ENCODE measurements around the gene KLC1.
"Not testable (repeated sequence)": the region's sequence is repeated elsewhere in the genome, so short reads cannot be mapped to it uniquely, and the experiment has no call there.

KLC1 gene

GRCh38 chr14:103688906-103689902 lies 60.2 kb downstream of the KLC1 start:
- Histone ChIP-seq H3K27me3 (ENCODE audit: low read length) (no peaks in the 10 kb centered on the region), H4K20me1 (ENCODE audit: low read depth, low read length) (no peaks in the 10 kb centered on the region), H3K9me2 (replicated peaks; ENCODE audit: insufficient read depth, low read length) (no peaks in the 10 kb centered on the region), H3K9me3 (ENCODE audit: insufficient read depth, low read length) (no peaks in the 10 kb centered on the region), H3F3A (ENCODE audit: insufficient read depth) (peaks cover 42% of the 10 kb centered on the region), H2AFZ (ENCODE audit: low read depth, low read length, severe bottlenecking) (no peak overlapping the region), H3K4me3 (ENCODE audit: insufficient read depth, low read length, poor library complexity, severe bottlenecking) (peak overlapping the region; percentile 22), H3K79me2 (ENCODE audit: insufficient read depth, low read length) (no peaks in the 10 kb centered on the region), H3K4me2 (ENCODE audit: low read depth, low read length, poor library complexity, severe bottlenecking) (peak overlapping the region; percentile 58), H3K9ac (ENCODE audit: low read length) (peak overlapping the region; percentile 51), H3K27ac (ENCODE audit: low read depth, low read length) (peak overlapping the region; percentile 89), H3K36me3 (ENCODE audit: low read length) (peaks cover 5% of the 10 kb centered on the region; the same call in 1 of the 2 replicates)
- TF ChIP-seq CTCF (IDR thresholded peaks at IDR 0.05; ENCODE audit: insufficient read depth, low read length, poor library complexity, severe bottlenecking) (no peak), EZH2phosphoT487 (conservative IDR thresholded peaks at IDR 0.05; ENCODE audit: low read length) (no peak)

- Histone ChIP-seq H3K4me3 (ENCODE audit: insufficient read depth, low read length, poor library complexity, severe bottlenecking) (peak overlapping the region; percentile 22), H2AFZ (ENCODE audit: low read depth, low read length, severe bottlenecking) (no peak overlapping the region), H4K20me1 (ENCODE audit: low read depth, low read length) (no peaks in the 10 kb centered on the region), H3K27me3 (ENCODE audit: low read length) (no peaks in the 10 kb centered on the region), H3K9me2 (replicated peaks; ENCODE audit: insufficient read depth, low read length) (no peaks in the 10 kb centered on the region), H3K4me2 (ENCODE audit: low read depth, low read length, poor library complexity, severe bottlenecking) (peak overlapping the region; percentile 58), H3K36me3 (ENCODE audit: low read length) (peaks cover 5% of the 10 kb centered on the region; the same call in 1 of the 2 replicates), H3K9me3 (ENCODE audit: insufficient read depth, low read length) (no peaks in the 10 kb centered on the region), H3K79me2 (ENCODE audit: insufficient read depth, low read length) (no peaks in the 10 kb centered on the region), H3K9ac (ENCODE audit: low read length) (peak overlapping the region; percentile 51), H3F3A (ENCODE audit: insufficient read depth) (peaks cover 43% of the 10 kb centered on the region), H3K27ac (ENCODE audit: low read depth, low read length) (peak overlapping the region; percentile 89)
- no peak for TF ChIP-seq CTCF (IDR thresholded peaks at IDR 0.05; ENCODE audit: insufficient read depth, low read length, poor library complexity, severe bottlenecking)
- no peak for TF ChIP-seq EZH2phosphoT487 (conservative IDR thresholded peaks at IDR 0.05; ENCODE audit: low read length)
Measured at GRCh38 chr14:103690332-103690731, 61.3 kb downstream of the KLC1 start.

- H4K20me1 ChIP-seq (ENCODE audit: low read depth, low read length); H3K9me2 ChIP-seq (replicated peaks; ENCODE audit: insufficient read depth, low read length); H3K36me3 ChIP-seq (ENCODE audit: low read length); H3K79me2 ChIP-seq (ENCODE audit: insufficient read depth, low read length); H3K27me3 ChIP-seq (ENCODE audit: low read length); H3K9me3 ChIP-seq (ENCODE audit: insufficient read depth, low read length); H2AFZ ChIP-seq (ENCODE audit: low read depth, low read length, severe bottlenecking): not testable (repeated sequence)
- peak overlapping the region; percentile 52; the same call in 1 of the 2 replicates for H3K9ac ChIP-seq (ENCODE audit: low read length)
- H3K4me3 ChIP-seq (ENCODE audit: insufficient read depth, low read length, poor library complexity, severe bottlenecking) = peak overlapping the region; percentile 25
- H3F3A ChIP-seq (ENCODE audit: insufficient read depth) = peaks cover 56% of the 10 kb centered on the region
- H3K4me2 ChIP-seq (ENCODE audit: low read depth, low read length, poor library complexity, severe bottlenecking) = peak overlapping the region; percentile 71
- H3K27ac ChIP-seq (ENCODE audit: low read depth, low read length) = peak overlapping the region; percentile 93
Measured at GRCh38 chr14:103691655-103692054, 62.6 kb downstream of the KLC1 start.

GRCh38 chr14:103692159-103692558 lies 63.1 kb downstream of the KLC1 start:
- Histone ChIP-seq H3K27ac (ENCODE audit: low read depth, low read length) (peak overlapping the region; percentile 93), H3K79me2 (ENCODE audit: insufficient read depth, low read length) (no peaks in the 10 kb centered on the region), H4K20me1 (ENCODE audit: low read depth, low read length) (no peaks in the 10 kb centered on the region), H2AFZ (ENCODE audit: low read depth, low read length, severe bottlenecking) (no peak overlapping the region), H3K9me3 (ENCODE audit: insufficient read depth, low read length) (no peaks in the 10 kb centered on the region), H3K27me3 (ENCODE audit: low read length) (no peaks in the 10 kb centered on the region), H3K4me2 (ENCODE audit: low read depth, low read length, poor library complexity, severe bottlenecking) (peak overlapping the region; percentile 71), H3F3A (ENCODE audit: insufficient read depth) (peaks cover 59% of the 10 kb centered on the region), H3K4me3 (ENCODE audit: insufficient read depth, low read length, poor library complexity, severe bottlenecking) (peak overlapping the region; percentile 25), H3K9ac (ENCODE audit: low read length) (peak overlapping the region; percentile 52), H3K9me2 (replicated peaks; ENCODE audit: insufficient read depth, low read length) (no peaks in the 10 kb centered on the region), H3K36me3 (ENCODE audit: low read length) (peaks cover 5% of the 10 kb centered on the region; the same call in 1 of the 2 replicates)
- TF ChIP-seq CTCF (IDR thresholded peaks at IDR 0.05; ENCODE audit: insufficient read depth, low read length, poor library complexity, severe bottlenecking) (no peak), EZH2phosphoT487 (conservative IDR thresholded peaks at IDR 0.05; ENCODE audit: low read length) (no peak)

All from SU-DHL-6 (cell line).